Esophagus squamous epithelium (tissue), 5 donors: ENCODE data around the gene ZNF350. TPM values are rescaled to one million over a fixed set of nuclear protein-coding genes. Genes with fewer than 3 reads are reported as not detected.
"Not testable (repeated sequence)": the region's sequence is repeated elsewhere in the genome, so short reads cannot be mapped to it uniquely, and the experiment has no call there.

ENCODE experiments used
- DNase-seq: peaks from one replicate; lab custom pipeline; 2025; lab: John Stamatoyannopoulos, UW
- H3K27ac ChIP-seq, 4 donors: fragments of 200-600 bp; sonication (generic); one replicate each; pipeline ENCODE4 v1.5.1; 2016 to 2019; ENCODE audit warnings: mild to moderate bottlenecking in 1 of 4
- H3K27me3 ChIP-seq, 4 donors: fragments of 200-600 bp; sonication (generic); 1 replicate in 3 of 4; 2 replicates in 1 of 4; pipeline versions ENCODE4 v1.5.1 to v1.6.0; 2017 to 2021; ENCODE audit warnings: antibody characterized with exemption in 1 of 4
- H3K36me3 ChIP-seq, 3 donors: fragments of 200-600 bp; sonication (generic); one replicate each; pipeline ENCODE4 v1.5.1; 2016 to 2019
- H3K4me1 ChIP-seq, 3 donors: fragments of 200-600 bp; sonication (generic); one replicate each; pipeline ENCODE4 v1.5.1; 2017 to 2019
- H3K4me3 ChIP-seq, 4 donors: fragments of 200-600 bp; sonication (generic); 1 replicate in 3 of 4; 2 replicates in 1 of 4; pipeline ENCODE4 v1.5.1; 2016 to 2019; ENCODE audit warnings: mild to moderate bottlenecking in 2 of 4, moderate library complexity in 1 of 4
- H3K9me3 ChIP-seq, 3 donors: fragments of 200-600 bp; sonication (generic); one replicate each; pipeline ENCODE4 v1.5.1; 2016 to 2019
- POLR2A ChIP-seq, 4 donors: fragments of 450-650 bp; IDR thresholded peaks; one replicate each; pipeline ENCODE4 v1.6.1; 2017; ENCODE audit warnings: antibody characterized with exemption in 4 of 4, mild to moderate bottlenecking in 4 of 4, moderate library complexity in 3 of 4
- WGBS, 2 donors: methylation state at CpG; one replicate each; pipeline ENCODE4 v1.1.5; 2018; 5-methylcytosine and 5-hydroxymethylcytosine counted together
- intact Hi-C: fragments of 100-400 bp; cut with DNase I; formaldehyde crosslinking; loops from one replicate; pipeline ENCODE4 v1.15.0; 2022
- total RNA-seq, 4 donors: library from RNA; depleted of rRNA; stranded (reverse); fragments of >200 nt; gene quantifications; one replicate each; pipeline ENCODE4 v1.1.0, GENCODE V29; 2016
- TF ChIP-seq, protein P1 (sequence below), 6 experiments: fragments of 450-650 bp in 4 of 6; fragments of 200-600 bp in 2 of 6; sonication (generic) in 2 of 6; IDR thresholded peaks; one replicate each; pipeline ENCODE4 v1.5.1; 2016 to 2019; ENCODE audit warnings: antibody characterized with exemption in 6 of 6, mild to moderate bottlenecking in 4 of 6, moderate library complexity in 4 of 6
- donor health status: DM: yes; HTN: yes; CAD: no.

The ZNF350 gene
- total RNA-seq, 4 donors from 2014 or later = 2.9 to 12.6 (median 6.6) TPM

DNA sequence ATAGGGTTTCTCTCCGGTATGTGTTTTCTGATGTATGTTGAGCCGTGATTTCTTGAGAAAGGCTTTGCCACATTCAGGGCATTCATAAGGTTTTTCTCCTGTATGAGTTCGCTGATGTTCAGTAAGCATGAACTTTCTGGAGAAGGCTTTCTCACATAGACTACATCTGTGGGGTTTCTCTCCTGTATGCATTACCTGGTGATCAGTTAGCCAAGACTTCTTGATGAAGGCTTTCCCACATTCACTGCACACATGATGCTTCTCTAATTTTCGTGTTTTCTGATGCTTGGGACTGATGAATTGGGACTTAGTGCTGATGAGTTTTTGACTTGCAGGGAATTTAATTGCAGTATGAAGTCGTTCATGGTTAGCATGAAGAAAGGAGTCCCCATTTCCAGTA, 21.1 kb downstream of the ZNF350 start:
- no peaks in the 10 kb centered on the region for H3K4me1 ChIP-seq
- peaks cover 41 to 84% (median 43%) of the 10 kb centered on the region in 3 donors for H3K36me3 ChIP-seq
- peaks cover 12 to 100% (median 91%) of the 10 kb centered on the region in 3 donors for H3K9me3 ChIP-seq
- no peak for DNase-seq
- H3K27ac ChIP-seq = no peak overlapping the region
- intact Hi-C loops = no loop called here
- H3K27me3 ChIP-seq = no peaks in the 10 kb centered on the region
- 95% methylated on average over 5 of the region's 5 CpGs for WGBS, 2 donors
- TF ChIP-seq, protein P1, sequence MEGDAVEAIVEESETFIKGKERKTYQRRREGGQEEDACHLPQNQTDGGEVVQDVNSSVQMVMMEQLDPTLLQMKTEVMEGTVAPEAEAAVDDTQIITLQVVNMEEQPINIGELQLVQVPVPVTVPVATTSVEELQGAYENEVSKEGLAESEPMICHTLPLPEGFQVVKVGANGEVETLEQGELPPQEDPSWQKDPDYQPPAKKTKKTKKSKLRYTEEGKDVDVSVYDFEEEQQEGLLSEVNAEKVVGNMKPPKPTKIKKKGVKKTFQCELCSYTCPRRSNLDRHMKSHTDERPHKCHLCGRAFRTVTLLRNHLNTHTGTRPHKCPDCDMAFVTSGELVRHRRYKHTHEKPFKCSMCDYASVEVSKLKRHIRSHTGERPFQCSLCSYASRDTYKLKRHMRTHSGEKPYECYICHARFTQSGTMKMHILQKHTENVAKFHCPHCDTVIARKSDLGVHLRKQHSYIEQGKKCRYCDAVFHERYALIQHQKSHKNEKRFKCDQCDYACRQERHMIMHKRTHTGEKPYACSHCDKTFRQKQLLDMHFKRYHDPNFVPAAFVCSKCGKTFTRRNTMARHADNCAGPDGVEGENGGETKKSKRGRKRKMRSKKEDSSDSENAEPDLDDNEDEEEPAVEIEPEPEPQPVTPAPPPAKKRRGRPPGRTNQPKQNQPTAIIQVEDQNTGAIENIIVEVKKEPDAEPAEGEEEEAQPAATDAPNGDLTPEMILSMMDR (IDR thresholded peaks at IDR 0.05) = no peak
- no peak for TF ChIP-seq POLR2A (IDR thresholded peaks at IDR 0.05)
- peak overlapping the region in 1 of 4 donors; percentile 10 for H3K4me3 ChIP-seq

DNA sequence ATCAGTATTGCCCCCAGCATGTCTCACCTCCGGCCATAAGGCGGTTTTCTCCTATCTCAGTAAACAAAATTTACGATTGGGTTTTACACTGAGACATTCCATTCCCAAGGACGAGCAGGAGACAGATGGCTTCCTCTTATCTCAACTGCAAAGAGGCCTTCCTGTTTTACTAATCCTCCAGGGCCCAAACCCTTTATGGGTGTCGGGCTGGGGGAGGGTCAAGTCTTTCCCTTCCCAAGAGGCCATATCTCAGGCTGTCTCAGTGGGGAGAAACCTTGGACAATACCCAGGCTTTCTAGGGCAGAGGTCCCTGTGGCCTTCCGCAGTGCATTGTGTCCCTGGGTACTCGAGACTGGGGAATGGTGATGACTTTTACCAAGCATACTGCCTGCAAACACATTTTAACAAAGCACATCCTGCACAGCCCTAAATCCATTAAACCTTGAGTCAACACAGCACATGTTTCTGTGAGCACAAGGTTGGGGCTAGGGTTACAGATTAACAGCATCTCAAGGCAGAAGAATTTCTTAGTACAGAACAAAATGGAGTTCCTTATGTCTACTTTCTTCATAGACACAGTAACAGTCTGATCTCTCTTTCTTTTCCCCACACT, 25.9 kb downstream of the ZNF350 start:
- H3K27me3 ChIP-seq, H3K4me1 ChIP-seq, H3K4me3 ChIP-seq, H3K27ac ChIP-seq, intact Hi-C loops, DNase-seq: not testable (repeated sequence)
- 28 to 57% methylated on average over 5 to 7 of the region's 7 CpGs for WGBS, 2 donors
- Histone ChIP-seq H3K9me3 (peaks cover 3 to 85% (median 42%) of the 10 kb centered on the region in 3 donors), H3K36me3 (peaks cover 8 to 35% (median 15%) of the 10 kb centered on the region in 3 donors)

DNA sequence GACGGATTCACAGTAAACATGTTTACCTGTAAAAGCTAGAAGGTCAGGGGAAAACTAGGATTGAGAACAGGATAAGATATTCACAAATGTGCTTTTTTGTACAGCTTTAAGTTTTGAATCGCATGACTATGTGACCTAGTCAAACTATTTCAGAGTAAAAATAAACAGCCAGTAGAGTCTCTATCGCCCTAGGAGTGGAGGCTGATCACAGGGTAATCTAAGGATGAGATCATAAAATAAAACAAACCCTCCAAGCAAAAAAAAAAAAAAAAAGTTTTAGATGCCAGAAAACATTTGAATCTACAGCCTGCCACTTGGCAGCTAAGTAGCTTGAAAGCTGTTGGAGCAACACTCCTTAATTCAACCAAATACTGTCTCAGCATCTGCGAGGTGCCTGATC, 26.8 kb downstream of the ZNF350 start:
- DNase-seq = no peak
- no peaks in the 10 kb centered on the region for H3K27me3 ChIP-seq
- peaks cover under 1 to 76% (median 33%) of the 10 kb centered on the region in 3 donors for H3K9me3 ChIP-seq
- peaks cover 0 to 26% (median 5%) of the 10 kb centered on the region in 3 donors for H3K36me3 ChIP-seq
- no peak overlapping the region for H3K4me3 ChIP-seq
- TF ChIP-seq POLR2A (IDR thresholded peaks at IDR 0.05) = no peak
- TF ChIP-seq, protein P1 (IDR thresholded peaks at IDR 0.05) = no peak
- no peaks in the 10 kb centered on the region for H3K4me1 ChIP-seq
- H3K27ac ChIP-seq = no peak overlapping the region
- 62 to 70% methylated on average over 4 of the region's 4 CpGs for WGBS, 2 donors
- intact Hi-C loops = no loop called here

DNA sequence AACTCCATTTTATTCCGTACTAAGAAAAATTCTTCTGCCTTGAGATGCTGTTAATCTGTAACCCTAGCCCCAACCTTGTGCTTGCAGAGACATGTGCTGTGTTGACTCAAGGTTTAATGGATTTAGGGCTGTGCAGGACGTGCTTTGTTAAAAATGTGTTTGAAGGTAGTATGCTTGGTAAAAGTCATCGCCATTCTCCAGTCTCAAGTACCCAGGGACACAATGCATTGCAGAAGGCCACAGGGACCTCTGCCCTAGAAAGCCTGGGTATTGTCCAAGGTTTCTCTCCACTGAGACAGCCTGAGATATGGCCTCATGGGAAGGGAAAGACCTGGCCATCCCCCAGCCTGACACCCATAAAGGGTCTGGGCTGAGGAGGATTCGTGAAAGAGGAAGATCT, 28.8 kb downstream of the ZNF350 start:
- H3K4me3 ChIP-seq, DNase-seq, H3K4me1 ChIP-seq, H3K36me3 ChIP-seq, H3K27ac ChIP-seq, intact Hi-C loops, H3K27me3 ChIP-seq: not testable (repeated sequence)
- H3K9me3 ChIP-seq = peaks cover 0 to 69% (median 14%) of the 10 kb centered on the region in 3 donors
- WGBS, 2 donors = 41 to 58% methylated on average over 4 of the region's 4 CpGs

DNA sequence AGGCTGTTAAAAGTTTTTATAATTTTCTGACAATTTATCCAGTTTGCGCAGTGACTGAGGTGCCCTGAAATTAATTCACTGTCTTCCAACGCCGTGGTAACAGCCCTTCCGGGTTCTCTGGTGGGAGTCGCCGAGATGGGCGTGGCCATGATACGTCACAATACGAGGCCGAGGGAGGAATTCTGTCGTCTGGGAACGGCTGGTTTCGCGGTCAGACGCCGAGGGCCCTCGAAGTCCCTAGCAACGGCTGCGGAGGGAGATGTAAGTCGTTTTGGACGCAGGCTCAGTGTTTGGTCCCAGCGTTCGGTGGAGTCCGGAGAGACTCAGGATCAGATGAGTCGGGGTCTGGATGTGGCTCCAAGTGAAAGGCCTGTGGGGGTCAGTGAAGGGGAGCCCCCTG, 37.7 kb downstream of the ZNF350 start:
- TF ChIP-seq, protein P1 (IDR thresholded peaks at IDR 0.05) = no peak
- no peak for TF ChIP-seq POLR2A (IDR thresholded peaks at IDR 0.05)

DNA sequence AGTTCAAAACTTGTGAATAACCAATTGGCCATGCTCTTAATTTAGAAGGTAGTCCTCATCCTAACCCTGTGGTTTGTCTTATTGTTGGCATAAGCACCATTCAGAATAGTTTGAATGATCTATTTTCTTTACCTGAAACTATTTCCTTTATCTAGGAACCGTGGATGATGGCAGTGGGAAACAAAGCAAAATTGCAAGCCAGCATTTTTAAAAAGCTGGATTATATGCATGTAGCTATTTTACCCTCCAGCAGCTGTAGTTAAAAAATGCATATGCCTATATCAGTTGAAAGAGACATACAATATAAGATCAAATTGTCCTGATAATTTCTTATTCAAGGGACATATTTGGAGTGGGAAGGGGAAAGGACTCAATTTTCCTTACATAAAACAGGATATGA, 40.0 kb downstream of the ZNF350 start:
- Histone ChIP-seq H3K36me3 (peaks cover 32 to 41% (median 33%) of the 10 kb centered on the region in 3 donors), H3K27me3 (no peaks in the 10 kb centered on the region), H3K27ac (no peak overlapping the region), H3K4me3 (no peak overlapping the region), H3K4me1 (no peaks in the 10 kb centered on the region), H3K9me3 (peaks cover 4 to 97% (median 85%) of the 10 kb centered on the region in 3 donors)
- intact Hi-C loops = no loop called here
- TF ChIP-seq, protein P1 (IDR thresholded peaks at IDR 0.05) = no peak
- DNase-seq = no peak
- WGBS, 2 donors = 70 to 78% methylated on average over 1 of the region's 1 CpG

More for the DNA sequence above, 37.7 kb downstream of the ZNF350 start:
- WGBS, 2 donors = 19 to 23% methylated on average over 22 to 25 of the region's 25 CpGs
- intact Hi-C loops = no loop called here
- Histone ChIP-seq H3K4me1 (no peaks in the 10 kb centered on the region), H3K27me3 (no peaks in the 10 kb centered on the region), H3K27ac (no peak overlapping the region), H3K36me3 (peaks cover 10 to 17% (median 10%) of the 10 kb centered on the region in 3 donors), H3K4me3 (peak overlapping the region in 2 of 4 donors; percentile 13 to 15), H3K9me3 (peaks cover 4 to 92% (median 68%) of the 10 kb centered on the region in 3 donors)
- no peak for DNase-seq
